RWPE2 (cell line): ENCODE results near the gene TSPAN12.

Experiments
- ATAC-seq: fragments of 200-7000 bp; cut with Tn5 transposase; 3 replicates; pipeline ENCODE4 v1.9.1; 2021; ENCODE audit warnings: low read depth
- DNase-seq: peaks from one replicate; pipeline ENCODE4 v3.0.0-alpha.2; 2020; ENCODE audit warnings: low spot score
- H3K27ac ChIP-seq: fragments of 450-650 bp; 2 replicates; pipeline ENCODE4 v1.5.1; 2017; ENCODE audit warnings: mild to moderate bottlenecking; ENCODE audit not compliant: poor library complexity, severe bottlenecking
- H3K27me3 ChIP-seq: fragments of 250-450 bp; sonication (Bioruptor Pico); 2 replicates; pipeline ENCODE4 v1.5.1; 2021; ENCODE audit warnings: mild to moderate bottlenecking, moderate library complexity; ENCODE audit not compliant: insufficient read depth, poor library complexity, severe bottlenecking
- H3K36me3 ChIP-seq: fragments of 250-450 bp; sonication (Bioruptor Pico); 2 replicates; pipeline ENCODE4 v1.5.1; 2020; ENCODE audit warnings: low read depth, mild to moderate bottlenecking, moderate library complexity
- H3K4me1 ChIP-seq: fragments of 250-450 bp; sonication (Bioruptor Pico); 2 replicates; pipeline ENCODE4 v1.5.1; 2021; ENCODE audit warnings: mild to moderate bottlenecking, moderate library complexity; ENCODE audit not compliant: insufficient read depth, poor library complexity, severe bottlenecking
- H3K4me3 ChIP-seq: fragments of 250-450 bp; sonication (Bioruptor Pico); 2 replicates; pipeline ENCODE4 v1.5.1; 2021; ENCODE audit warnings: mild to moderate bottlenecking, moderate library complexity; ENCODE audit not compliant: severe bottlenecking
- H3K9me3 ChIP-seq: fragments of 250-450 bp; sonication (Bioruptor Pico); 2 replicates; pipeline ENCODE4 v1.5.1; 2021; ENCODE audit warnings: mild to moderate bottlenecking, moderate library complexity; ENCODE audit not compliant: severe bottlenecking
- CTCF ChIP-seq: fragments of 450-650 bp; IDR thresholded peaks from one replicate; pipeline ENCODE4 v1.5.1; 2017; ENCODE audit warnings: mild to moderate bottlenecking, moderate library complexity; ENCODE audit not compliant: poor library complexity, severe bottlenecking

TSPAN12 gene

DNA sequence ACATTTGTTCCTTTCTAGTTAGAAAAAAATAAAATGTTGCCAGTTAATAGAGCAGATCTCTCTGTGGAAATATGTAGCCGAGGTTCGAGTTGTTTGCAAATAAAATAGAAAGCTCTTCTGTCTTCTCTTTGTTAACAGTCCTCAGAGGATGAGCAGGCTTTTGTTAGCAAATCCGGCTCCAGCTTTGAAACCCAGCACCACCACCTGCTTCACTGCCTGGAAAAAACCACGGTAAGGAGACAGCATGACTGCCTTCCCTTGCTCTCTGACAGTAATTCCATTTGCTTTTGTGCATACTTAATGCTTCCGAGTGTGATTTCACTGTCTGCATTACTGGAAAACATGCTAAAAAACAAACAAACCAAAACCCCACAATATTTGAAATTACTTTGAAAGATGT is 115.6 kb downstream of the TSPAN12 start:
- no peak for TF ChIP-seq CTCF
- no peaks in the 10 kb centered on the region for H3K9me3 ChIP-seq
- ATAC-seq (no peak), DNase-seq (no peak)
- H3K36me3 ChIP-seq = no peaks in the 10 kb centered on the region
- no peaks in the 10 kb centered on the region for H3K4me1 ChIP-seq
- H3K27ac ChIP-seq = no peak overlapping the region
- H3K4me3 ChIP-seq = no peak overlapping the region
- H3K27me3 ChIP-seq = peaks cover under 1% of the 10 kb centered on the region

DNA sequence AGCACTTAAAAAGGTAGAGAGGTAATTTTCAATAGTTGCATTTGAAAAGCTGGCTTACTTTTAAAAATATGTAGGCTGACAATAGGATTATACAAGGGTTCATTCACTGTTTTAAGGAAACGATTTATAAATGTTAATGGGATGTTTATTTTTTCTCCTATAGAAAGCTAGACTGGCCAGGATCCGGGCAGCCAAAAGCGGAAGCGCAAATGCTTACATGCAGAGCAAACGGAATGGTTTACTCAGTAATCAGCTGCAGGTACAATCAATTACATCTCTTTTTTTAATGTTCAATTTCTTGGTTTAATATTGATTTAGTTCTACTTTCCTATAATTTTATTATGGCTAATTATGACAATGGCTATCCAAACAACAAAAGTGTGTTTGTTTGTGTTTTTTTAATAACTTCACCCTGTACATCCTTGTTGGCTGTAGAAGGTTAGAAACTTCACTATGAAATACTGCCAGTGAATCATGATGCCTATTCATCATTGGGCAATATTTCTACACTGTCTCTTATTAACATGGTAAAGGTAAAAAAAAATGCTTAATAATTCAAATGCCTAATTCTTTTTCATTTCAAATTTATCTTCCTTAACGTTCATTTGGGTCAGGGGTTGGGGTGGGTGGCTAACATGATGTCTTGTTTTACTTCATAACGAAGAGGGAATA is 116.4 kb downstream of the TSPAN12 start:
- no peak for ATAC-seq
- H3K4me1 ChIP-seq = no peaks in the 10 kb centered on the region
- peaks cover 3% of the 10 kb centered on the region for H3K27me3 ChIP-seq
- H3K9me3 ChIP-seq = no peaks in the 10 kb centered on the region
- no peak overlapping the region for H3K4me3 ChIP-seq
- TF ChIP-seq CTCF = no peak
- no peak for DNase-seq
- H3K27ac ChIP-seq = no peak overlapping the region
- H3K36me3 ChIP-seq = no peaks in the 10 kb centered on the region

- Histone ChIP-seq H3K4me3 (no peak overlapping the region), H3K4me1 (no peaks in the 10 kb centered on the region), H3K27ac (no peak overlapping the region), H3K27me3 (peaks cover 3% of the 10 kb centered on the region), H3K36me3 (no peaks in the 10 kb centered on the region), H3K9me3 (no peaks in the 10 kb centered on the region)
- ATAC-seq (no peak), DNase-seq (no peak)
- TF ChIP-seq CTCF = no peak
These were observed 117.6 kb downstream of the TSPAN12 start for GRCh38 chr7:120740348-120740747.

- ATAC-seq (no peak), DNase-seq (no peak)
- Histone ChIP-seq H3K9me3 (no peaks in the 10 kb centered on the region), H3K36me3 (no peaks in the 10 kb centered on the region), H3K4me3 (no peak overlapping the region), H3K27ac (no peak overlapping the region), H3K4me1 (no peaks in the 10 kb centered on the region), H3K27me3 (peaks cover 3% of the 10 kb centered on the region)
- TF ChIP-seq CTCF = no peak
These were observed 119.1 kb downstream of the TSPAN12 start for GRCh38 chr7:120738816-120739215.
